BLaER1 (cell line): ENCODE results near the gene DNAH10.

Source experiments
- H3K27ac ChIP-seq: shearing (Covaris generic); formaldehyde crosslinking; 2 replicates; pipeline ENCODE4 v1.8.1; 2022
- H3K27me3 ChIP-seq: shearing (Covaris generic); formaldehyde crosslinking; 2 replicates; pipeline ENCODE4 v1.8.1; 2022
- H3K36me3 ChIP-seq: shearing (Covaris generic); formaldehyde crosslinking; 2 replicates; pipeline ENCODE4 v1.8.1; 2022
- H3K4me1 ChIP-seq: shearing (Covaris generic); formaldehyde crosslinking; 2 replicates; pipeline ENCODE4 v1.8.1; 2022
- H3K4me2 ChIP-seq: shearing (Covaris generic); formaldehyde crosslinking; 2 replicates; pipeline ENCODE4 v1.8.1; 2022
- H3K4me3 ChIP-seq: shearing (Covaris generic); formaldehyde crosslinking; 2 replicates; pipeline ENCODE4 v1.8.1; 2022
- H3K9ac ChIP-seq: shearing (Covaris generic); formaldehyde crosslinking; 2 replicates; pipeline ENCODE4 v1.8.1; 2022
- H3K9me3 ChIP-seq: shearing (Covaris generic); formaldehyde crosslinking; 2 replicates; pipeline ENCODE4 v1.8.1; 2022
- H4K20me1 ChIP-seq: shearing (Covaris generic); formaldehyde crosslinking; 2 replicates; pipeline ENCODE4 v1.8.1; 2022
- Cebpa-rat ChIP-seq: shearing (Covaris generic); IDR thresholded peaks from 2 replicates; pipeline ENCODE4 v1.8.1; 2022

Gene DNAH10

GRCh38 chr12:123948401-123948795, 186.3 kb downstream of the DNAH10 start:
- Histone ChIP-seq H3K9me3 (no peaks in the 10 kb centered on the region), H3K4me1 (peaks cover 16% of the 10 kb centered on the region), H3K9ac (no peak overlapping the region), H3K4me2 (no peak overlapping the region), H4K20me1 (peaks cover 7% of the 10 kb centered on the region; the same call in 1 of the 2 replicates), H3K4me3 (no peak overlapping the region), H3K27me3 (no peaks in the 10 kb centered on the region), H3K27ac (no peak overlapping the region), H3K36me3 (peaks cover 8% of the 10 kb centered on the region; the same call in 1 of the 2 replicates)
- no peak for TF ChIP-seq Cebpa-rat

- no peak overlapping the region for H3K27ac ChIP-seq
- peaks cover 9% of the 10 kb centered on the region for H3K4me1 ChIP-seq
- no peaks in the 10 kb centered on the region for H3K9me3 ChIP-seq
- no peak overlapping the region for H3K4me2 ChIP-seq
- no peak overlapping the region for H3K4me3 ChIP-seq
- peaks cover 7% of the 10 kb centered on the region; the same call in 1 of the 2 replicates for H4K20me1 ChIP-seq
- H3K9ac ChIP-seq = no peak overlapping the region
- H3K36me3 ChIP-seq = peaks cover 4% of the 10 kb centered on the region; the same call in 1 of the 2 replicates
- H3K27me3 ChIP-seq = no peaks in the 10 kb centered on the region
- TF ChIP-seq Cebpa-rat = no peak
These were observed 187.0 kb downstream of the DNAH10 start for GRCh38 chr12:123948796-123949769.

GRCh38 chr12:123949770-123950165, 187.7 kb downstream of the DNAH10 start:
- no peaks in the 10 kb centered on the region for H3K27me3 ChIP-seq
- H3K36me3 ChIP-seq = peaks cover 4% of the 10 kb centered on the region; the same call in 1 of the 2 replicates
- no peak for TF ChIP-seq Cebpa-rat
- no peak overlapping the region for H3K9ac ChIP-seq
- peaks cover 7% of the 10 kb centered on the region; the same call in 1 of the 2 replicates for H4K20me1 ChIP-seq
- no peaks in the 10 kb centered on the region for H3K9me3 ChIP-seq
- H3K4me2 ChIP-seq = no peak overlapping the region
- H3K4me1 ChIP-seq = peaks cover 4% of the 10 kb centered on the region; the same call in 1 of the 2 replicates
- H3K27ac ChIP-seq = no peak overlapping the region
- no peak overlapping the region for H3K4me3 ChIP-seq

- peaks cover 7% of the 10 kb centered on the region; the same call in 1 of the 2 replicates for H4K20me1 ChIP-seq
- H3K27me3 ChIP-seq = no peaks in the 10 kb centered on the region
- H3K4me3 ChIP-seq = no peak overlapping the region
- peaks cover 4% of the 10 kb centered on the region; the same call in 1 of the 2 replicates for H3K36me3 ChIP-seq
- no peak overlapping the region for H3K4me2 ChIP-seq
- no peak overlapping the region for H3K27ac ChIP-seq
- H3K9me3 ChIP-seq = no peaks in the 10 kb centered on the region
- no peak overlapping the region for H3K9ac ChIP-seq
- no peak for TF ChIP-seq Cebpa-rat
- H3K4me1 ChIP-seq = peaks cover 4% of the 10 kb centered on the region; the same call in 1 of the 2 replicates
These were observed 188.6 kb downstream of the DNAH10 start for GRCh38 chr12:123950476-123951349.

GRCh38 chr12:123951467-123951866, 189.4 kb downstream of the DNAH10 start:
- no peaks in the 10 kb centered on the region for H3K27me3 ChIP-seq
- no peak overlapping the region for H3K4me3 ChIP-seq
- H3K4me2 ChIP-seq = no peak overlapping the region
- peaks cover 7% of the 10 kb centered on the region; the same call in 1 of the 2 replicates for H4K20me1 ChIP-seq
- H3K36me3 ChIP-seq = peaks cover 4% of the 10 kb centered on the region; the same call in 1 of the 2 replicates
- no peak overlapping the region for H3K27ac ChIP-seq
- no peak overlapping the region for H3K9ac ChIP-seq
- H3K4me1 ChIP-seq = peaks cover 4% of the 10 kb centered on the region; the same call in 1 of the 2 replicates
- no peaks in the 10 kb centered on the region for H3K9me3 ChIP-seq
- no peak for TF ChIP-seq Cebpa-rat

- TF ChIP-seq Cebpa-rat = no peak
- Histone ChIP-seq H3K4me1 (peaks cover 4% of the 10 kb centered on the region), H3K9me3 (no peaks in the 10 kb centered on the region), H3K36me3 (peaks cover 4% of the 10 kb centered on the region; the same call in 1 of the 2 replicates), H3K9ac (no peak overlapping the region), H3K27ac (no peak overlapping the region), H3K27me3 (no peaks in the 10 kb centered on the region), H3K4me2 (no peak overlapping the region), H3K4me3 (no peak overlapping the region), H4K20me1 (peaks cover 7% of the 10 kb centered on the region; the same call in 1 of the 2 replicates)
These were observed 189.9 kb downstream of the DNAH10 start for GRCh38 chr12:123952037-123952436.

GRCh38 chr12:123954647-123955350, 192.7 kb downstream of the DNAH10 start:
- Histone ChIP-seq H3K27ac (no peak overlapping the region), H4K20me1 (peaks cover 7% of the 10 kb centered on the region; the same call in 1 of the 2 replicates), H3K36me3 (no peaks in the 10 kb centered on the region; the same call in 1 of the 2 replicates), H3K4me2 (no peak overlapping the region), H3K4me1 (peaks cover 12% of the 10 kb centered on the region), H3K4me3 (no peak overlapping the region), H3K9ac (no peak overlapping the region), H3K27me3 (no peaks in the 10 kb centered on the region), H3K9me3 (no peaks in the 10 kb centered on the region)
- TF ChIP-seq Cebpa-rat = no peak

GRCh38 chr12:123956249-123956648, 194.1 kb downstream of the DNAH10 start:
- no peak overlapping the region for H3K27ac ChIP-seq
- H3K27me3 ChIP-seq = no peaks in the 10 kb centered on the region
- H3K4me3 ChIP-seq = no peak overlapping the region
- peaks cover 3% of the 10 kb centered on the region; the same call in 1 of the 2 replicates for H4K20me1 ChIP-seq
- TF ChIP-seq Cebpa-rat = no peak
- peaks cover 12% of the 10 kb centered on the region for H3K4me1 ChIP-seq
- H3K9me3 ChIP-seq = no peaks in the 10 kb centered on the region
- no peaks in the 10 kb centered on the region for H3K36me3 ChIP-seq
- no peak overlapping the region for H3K4me2 ChIP-seq
- H3K9ac ChIP-seq = no peak overlapping the region

GRCh38 chr12:123957196-123957595, 195.1 kb downstream of the DNAH10 start:
- H3K36me3 ChIP-seq = no peaks in the 10 kb centered on the region
- no peak overlapping the region for H3K4me3 ChIP-seq
- no peak overlapping the region for H3K27ac ChIP-seq
- H4K20me1 ChIP-seq = peaks cover 12% of the 10 kb centered on the region
- no peak overlapping the region for H3K9ac ChIP-seq
- H3K4me1 ChIP-seq = peaks cover 9% of the 10 kb centered on the region
- TF ChIP-seq Cebpa-rat = no peak
- H3K27me3 ChIP-seq = no peaks in the 10 kb centered on the region
- H3K4me2 ChIP-seq = 0 out of 2 replicates have a peak overlapping the region, but pooled peaks have one; percentile 12
- H3K9me3 ChIP-seq = no peaks in the 10 kb centered on the region
